ENCODE results near the gene SMAGP.

The SMAGP gene

GRCh38 chr12:51200156-51200555 is 70.1 kb downstream of the SMAGP start:
- Histone ChIP-seq H3K4me3 (ENCODE audit: low read length) (no peak overlapping the region), H3K4me2 (ENCODE audit: low read length) (no peak overlapping the region), H3K36me3 (ENCODE audit: insufficient read depth, low read length) (no peaks in the 10 kb centered on the region), H3K9ac (ENCODE audit: low read depth, low read length) (no peak overlapping the region), H3K4me1 (ENCODE audit: control insufficient read depth, insufficient read depth, low read length) (no peaks in the 10 kb centered on the region), H3K27me3 (ENCODE audit: control insufficient read depth, insufficient read depth, low read length) (no peaks in the 10 kb centered on the region), H3K9me3 (replicated peaks; ENCODE audit: low read length) (no peaks in the 10 kb centered on the region)

- Histone ChIP-seq H3K27me3 (ENCODE audit: control insufficient read depth, insufficient read depth, low read length) (no peaks in the 10 kb centered on the region), H3K4me2 (ENCODE audit: low read length) (no peak overlapping the region), H3K36me3 (ENCODE audit: insufficient read depth, low read length) (no peaks in the 10 kb centered on the region), H3K9ac (ENCODE audit: low read depth, low read length) (no peak overlapping the region), H3K4me1 (ENCODE audit: control insufficient read depth, insufficient read depth, low read length) (no peaks in the 10 kb centered on the region), H3K9me3 (replicated peaks; ENCODE audit: low read length) (no peaks in the 10 kb centered on the region), H3K4me3 (ENCODE audit: low read length) (no peak overlapping the region)
Observed at GRCh38 chr12:51199366-51199945, 70.8 kb downstream of the SMAGP start.

DNA sequence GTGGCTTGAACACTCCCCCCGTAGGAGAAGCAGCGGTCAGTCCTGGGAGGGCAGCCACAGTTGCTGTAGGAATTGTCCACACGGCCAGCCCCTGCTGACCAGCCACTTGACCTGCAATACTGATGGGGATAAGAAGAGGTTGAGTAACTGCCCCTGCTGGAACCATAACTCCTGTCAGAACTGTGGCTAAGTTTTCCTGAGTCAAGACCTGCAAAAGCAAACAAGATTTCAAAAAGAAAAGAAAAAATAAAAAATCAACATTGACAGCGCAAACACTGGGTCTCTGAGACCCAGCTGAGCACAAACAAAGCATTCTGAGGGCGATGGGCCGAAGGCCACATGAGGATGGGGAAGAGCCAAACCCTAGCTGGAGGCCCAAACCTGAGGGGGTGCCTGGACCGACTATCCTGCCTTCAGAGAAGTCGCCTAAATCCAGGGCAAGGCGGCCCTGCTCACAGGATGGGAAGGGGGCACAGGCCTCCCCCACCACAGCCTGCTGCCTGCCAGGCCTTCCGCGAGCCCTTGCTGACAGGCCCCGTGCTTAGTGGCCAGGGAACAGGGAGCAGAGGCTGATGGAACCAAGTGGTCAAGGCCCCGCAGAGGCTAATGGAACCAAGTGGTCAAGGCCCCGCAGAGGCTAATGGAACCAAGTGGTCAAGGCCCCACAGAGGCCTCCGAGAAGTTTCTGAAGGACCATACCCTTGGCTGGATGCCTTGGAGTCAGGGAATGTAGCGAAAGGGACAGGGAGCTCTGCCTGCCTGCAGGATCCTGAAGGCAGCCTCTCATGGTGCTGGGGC is 71.4 kb downstream of the SMAGP start:
- Histone ChIP-seq H3K4me1 (ENCODE audit: control insufficient read depth, insufficient read depth, low read length) (no peaks in the 10 kb centered on the region), H3K36me3 (ENCODE audit: insufficient read depth, low read length) (no peaks in the 10 kb centered on the region), H3K9ac (ENCODE audit: low read depth, low read length) (no peak overlapping the region)

GRCh38 chr12:51197736-51198567 is 72.3 kb downstream of the SMAGP start:
- H3K9me3 ChIP-seq (replicated peaks; ENCODE audit: low read length): no peaks in the 10 kb centered on the region
- H3K27me3 ChIP-seq (ENCODE audit: control insufficient read depth, insufficient read depth, low read length): no peaks in the 10 kb centered on the region
- no peak overlapping the region for H3K4me3 ChIP-seq (ENCODE audit: low read length)
- H3K4me2 ChIP-seq (ENCODE audit: low read length): no peak overlapping the region
- H3K36me3 ChIP-seq (ENCODE audit: insufficient read depth, low read length): no peaks in the 10 kb centered on the region
- no peak overlapping the region for H3K9ac ChIP-seq (ENCODE audit: low read depth, low read length)
- H3K4me1 ChIP-seq (ENCODE audit: control insufficient read depth, insufficient read depth, low read length): no peaks in the 10 kb centered on the region

More for the DNA sequence above, 71.4 kb downstream of the SMAGP start:
- Histone ChIP-seq H3K9me3 (replicated peaks; ENCODE audit: low read length) (no peaks in the 10 kb centered on the region), H3K4me2 (ENCODE audit: low read length) (no peak overlapping the region), H3K27me3 (ENCODE audit: control insufficient read depth, insufficient read depth, low read length) (no peaks in the 10 kb centered on the region), H3K4me3 (ENCODE audit: low read length) (no peak overlapping the region)

DNA sequence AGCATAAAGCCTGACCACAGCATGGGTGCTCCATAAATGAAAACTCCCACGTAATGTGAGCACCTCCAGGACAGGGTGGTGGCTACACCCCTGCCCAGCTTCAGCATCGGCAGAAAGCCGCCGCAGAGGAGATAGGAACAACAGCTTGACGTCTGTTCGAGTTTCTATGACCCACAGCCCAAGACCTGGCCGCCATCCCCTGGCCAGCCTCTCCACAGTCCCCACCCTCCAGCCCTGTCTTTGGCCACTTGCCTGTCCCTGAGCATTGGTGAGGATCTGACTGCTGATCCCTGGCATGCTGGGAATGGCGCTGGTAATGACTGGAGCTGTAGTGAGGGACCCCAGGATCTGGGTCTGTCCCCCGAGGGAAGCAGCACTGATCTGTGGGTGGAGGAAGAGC is 73.7 kb downstream of the SMAGP start:
- no peaks in the 10 kb centered on the region for H3K27me3 ChIP-seq (ENCODE audit: control insufficient read depth, insufficient read depth, low read length)
- no peaks in the 10 kb centered on the region for H3K36me3 ChIP-seq (ENCODE audit: insufficient read depth, low read length)
- no peak overlapping the region for H3K4me3 ChIP-seq (ENCODE audit: low read length)

GRCh38 chr12:51195841-51196240 is 74.4 kb downstream of the SMAGP start:
- H3K27me3 ChIP-seq (ENCODE audit: control insufficient read depth, insufficient read depth, low read length): no peaks in the 10 kb centered on the region
- no peaks in the 10 kb centered on the region for H3K9me3 ChIP-seq (replicated peaks; ENCODE audit: low read length)
- H3K4me3 ChIP-seq (ENCODE audit: low read length): no peak overlapping the region
- no peaks in the 10 kb centered on the region for H3K36me3 ChIP-seq (ENCODE audit: insufficient read depth, low read length)
- H3K4me1 ChIP-seq (ENCODE audit: control insufficient read depth, insufficient read depth, low read length): no peaks in the 10 kb centered on the region
- no peak overlapping the region for H3K4me2 ChIP-seq (ENCODE audit: low read length)
- no peak overlapping the region for H3K9ac ChIP-seq (ENCODE audit: low read depth, low read length)

More for the DNA sequence above, 73.7 kb downstream of the SMAGP start:
- Histone ChIP-seq H3K4me2 (ENCODE audit: low read length) (no peak overlapping the region), H3K9me3 (replicated peaks; ENCODE audit: low read length) (no peaks in the 10 kb centered on the region), H3K9ac (ENCODE audit: low read depth, low read length) (no peak overlapping the region), H3K4me1 (ENCODE audit: control insufficient read depth, insufficient read depth, low read length) (no peaks in the 10 kb centered on the region)
